Uterus (tissue), 4 donors: ENCODE data around the gene PDCD2L. TPM values are rescaled to one million over a fixed set of nuclear protein-coding genes. Genes with fewer than 3 reads are reported as not detected.
"Not testable (repeated sequence)": the region's sequence is repeated elsewhere in the genome, so short reads cannot be mapped to it uniquely, and the experiment has no call there.

Experiments
- DNase-seq, 2 donors: peaks; one replicate each; pipeline ENCODE4 v3.0.0-alpha.2; 2019 to 2020
- H3K27ac ChIP-seq, 2 donors: fragments of 200-600 bp; sonication (generic); 1 replicate in 1 of 2; 2 replicates in 1 of 2; pipeline ENCODE4 v1.5.1; 2016 to 2018
- H3K27me3 ChIP-seq, 2 donors: fragments of 200-600 bp; sonication (generic); one replicate each; pipeline ENCODE4 v1.5.1; 2018 to 2019; ENCODE audit warnings: control low read depth in 1 of 2
- H3K36me3 ChIP-seq, 2 donors: fragments of 200-600 bp; sonication (generic); one replicate each; pipeline ENCODE4 v1.5.1; 2019; ENCODE audit warnings: control low read depth in 1 of 2
- H3K4me1 ChIP-seq, 2 donors: fragments of 200-600 bp; sonication (generic); one replicate each; pipeline ENCODE4 v1.5.1; 2018 to 2019; ENCODE audit warnings: control low read depth in 1 of 2
- H3K4me3 ChIP-seq, 2 donors: fragments of 200-600 bp; sonication (generic); 1 replicate in 1 of 2; 2 replicates in 1 of 2; pipeline ENCODE4 v1.5.1; 2018 to 2019; ENCODE audit warnings: mild to moderate bottlenecking in 1 of 2
- H3K9me3 ChIP-seq, 2 donors: fragments of 200-600 bp; sonication (generic); one replicate each; pipeline ENCODE4 v1.5.1; 2019; ENCODE audit warnings: control low read depth in 1 of 2
- CTCF ChIP-seq, 4 experiments: fragments of 200-600 bp in 2 of 4; fragments of 450-650 bp in 2 of 4; sonication (generic) in 2 of 4; IDR thresholded peaks; one replicate each; pipeline ENCODE4 v1.5.1; 2016 to 2019; ENCODE audit warnings: antibody characterized with exemption in 4 of 4, mild to moderate bottlenecking in 2 of 4, moderate library complexity in 1 of 4
- POLR2A ChIP-seq, 2 donors: fragments of 450-650 bp; IDR thresholded peaks; one replicate each; pipeline ENCODE4 v1.6.1; 2016; ENCODE audit warnings: antibody characterized with exemption in 2 of 2, mild to moderate bottlenecking in 1 of 2, moderate library complexity in 1 of 2
- intact Hi-C: fragments of 100-400 bp; cut with DNase I; formaldehyde crosslinking; loops from one replicate; pipeline ENCODE4 v1.15.1; 2023; ENCODE audit warnings: low total_unique reads
- total RNA-seq, 4 donors: library from RNA; depleted of rRNA in 3 of 4; stranded (reverse); fragments of >200 nt in 3 of 4; gene quantifications; one replicate each; pipeline versions ENCODE4 v1.1.0 to v1.2.4, GENCODE V29; 2014 to 2023
- donor health status: DM: yes; HTN: yes; CAD: no.

The PDCD2L gene
- total RNA-seq, 4 donors from 2014 or later: 11.1 to 24.8 (median 17.3) TPM

DNA sequence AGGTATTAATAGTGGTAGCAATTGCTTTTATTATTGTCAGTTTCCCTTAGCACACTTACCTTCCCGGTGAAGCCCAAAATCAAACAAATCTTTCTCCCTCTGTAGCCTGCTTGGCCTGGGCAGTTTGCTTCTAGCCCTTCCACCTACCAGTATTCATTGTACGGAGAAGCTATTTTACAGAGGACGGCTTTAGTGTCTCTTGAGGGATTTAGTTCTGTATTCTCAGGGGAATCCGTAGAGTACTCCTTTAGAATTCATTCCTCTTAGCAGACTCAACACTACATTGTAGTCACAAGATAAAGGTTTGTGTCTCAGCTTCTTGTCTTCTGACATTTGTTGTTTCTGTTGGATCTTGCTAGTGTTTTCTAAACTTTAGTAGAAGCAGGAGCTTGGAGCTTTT, 53.2 kb downstream of the PDCD2L start:
- Histone ChIP-seq H3K27ac (no peak overlapping the region), H3K36me3 (no peaks in the 10 kb centered on the region), H3K27me3 (no peaks in the 10 kb centered on the region), H3K4me1 (no peaks in the 10 kb centered on the region), H3K4me3 (no peak overlapping the region), H3K9me3 (no peaks in the 10 kb centered on the region)
- no peak for TF ChIP-seq POLR2A (IDR thresholded peaks at IDR 0.05)
- no peak for TF ChIP-seq CTCF (IDR thresholded peaks at IDR 0.05)
- no peak for DNase-seq
- intact Hi-C loops: no loop called here

DNA sequence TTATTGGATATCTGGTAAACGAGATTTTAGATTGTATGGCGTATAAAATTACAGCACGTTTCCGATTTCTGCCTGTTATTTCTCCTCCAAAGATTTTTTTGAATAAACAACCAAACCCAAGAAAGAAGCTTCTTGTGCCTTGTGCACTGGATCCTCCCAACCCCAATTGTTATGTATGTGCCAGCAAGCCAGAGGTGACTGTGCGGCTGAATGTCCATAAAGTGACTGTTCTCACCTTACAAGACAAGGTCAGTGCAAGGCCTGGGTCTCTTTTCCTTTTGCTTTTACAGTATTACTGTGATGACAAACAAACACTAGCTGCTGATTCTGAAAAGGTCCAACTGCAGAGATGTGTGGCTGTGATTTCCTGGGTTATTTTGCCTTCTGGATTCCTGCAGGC, 54.5 kb downstream of the PDCD2L start:
- no peak overlapping the region for H3K4me3 ChIP-seq
- no peaks in the 10 kb centered on the region for H3K36me3 ChIP-seq
- no peaks in the 10 kb centered on the region for H3K27me3 ChIP-seq
- intact Hi-C loops: no loop called here
- no peaks in the 10 kb centered on the region for H3K9me3 ChIP-seq
- H3K27ac ChIP-seq: no peak overlapping the region
- TF ChIP-seq POLR2A (IDR thresholded peaks at IDR 0.05) (no peak), CTCF (IDR thresholded peaks at IDR 0.05) (no peak)
- DNase-seq: no peak
- no peaks in the 10 kb centered on the region for H3K4me1 ChIP-seq

- DNase-seq: no peak
- Histone ChIP-seq H3K27me3 (no peaks in the 10 kb centered on the region), H3K4me1 (no peaks in the 10 kb centered on the region), H3K4me3 (no peak overlapping the region), H3K9me3 (no peaks in the 10 kb centered on the region), H3K27ac (no peak overlapping the region), H3K36me3 (no peaks in the 10 kb centered on the region)
- no peak for TF ChIP-seq POLR2A (IDR thresholded peaks at IDR 0.05)
- no peak for TF ChIP-seq CTCF (IDR thresholded peaks at IDR 0.05)
- intact Hi-C loops: no loop called here
These were observed 55.4 kb downstream of the PDCD2L start for GRCh38 chr19:34459614-34460013.

GRCh38 chr19:34461375-34462100, 57.3 kb downstream of the PDCD2L start:
- Histone ChIP-seq H3K27ac (peak overlapping the region in 1 of 2 donors; percentile 51), H3K4me1 (no peaks in the 10 kb centered on the region), H3K4me3 (no peak overlapping the region), H3K36me3 (no peaks in the 10 kb centered on the region), H3K9me3 (no peaks in the 10 kb centered on the region), H3K27me3 (no peaks in the 10 kb centered on the region)
- TF ChIP-seq POLR2A (IDR thresholded peaks at IDR 0.05) (no peak), CTCF (IDR thresholded peaks at IDR 0.05) (no peak)
- intact Hi-C loops: no loop called here
- DNase-seq: no peak

GRCh38 chr19:34464785-34465184, 60.6 kb downstream of the PDCD2L start:
- intact Hi-C loops, H3K36me3 ChIP-seq, H3K27me3 ChIP-seq, H3K9me3 ChIP-seq, H3K27ac ChIP-seq, DNase-seq, H3K4me1 ChIP-seq, H3K4me3 ChIP-seq: not testable (repeated sequence)

DNA sequence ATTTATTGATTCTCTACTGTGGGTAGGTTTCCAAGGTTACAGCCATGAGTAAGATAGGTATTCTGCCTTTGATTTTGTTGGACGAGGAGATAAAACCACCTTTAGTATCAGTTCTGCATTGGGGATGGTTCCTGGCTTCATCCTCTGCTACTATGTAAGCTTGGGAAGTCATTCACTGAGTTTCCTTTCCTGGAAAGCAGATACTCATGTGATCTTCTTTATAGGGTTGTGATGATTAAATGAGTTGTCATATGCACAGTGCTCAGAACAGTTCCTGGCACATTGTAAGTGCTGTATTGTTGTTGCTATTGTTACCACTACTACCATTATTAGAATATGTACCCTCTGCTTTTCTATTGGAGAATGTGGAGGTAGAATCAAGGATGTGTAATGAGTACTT, 64.2 kb downstream of the PDCD2L start:
- TF ChIP-seq CTCF (IDR thresholded peaks at IDR 0.05): no peak
- Histone ChIP-seq H3K4me3 (no peak overlapping the region), H3K36me3 (no peaks in the 10 kb centered on the region), H3K4me1 (no peaks in the 10 kb centered on the region), H3K27me3 (no peaks in the 10 kb centered on the region), H3K9me3 (no peaks in the 10 kb centered on the region), H3K27ac (no peak overlapping the region)
- DNase-seq: no peak
- intact Hi-C loops: no loop called here

- H3K27ac ChIP-seq, H3K27me3 ChIP-seq, intact Hi-C loops, H3K4me1 ChIP-seq, H3K36me3 ChIP-seq, H3K9me3 ChIP-seq, H3K4me3 ChIP-seq, DNase-seq: not testable (repeated sequence)
These were observed 64.8 kb downstream of the PDCD2L start for GRCh38 chr19:34469026-34469425.
